Sigmoid colon (tissue), 7 donors: ENCODE results near the gene TLCD4. TPM values are rescaled to one million over a fixed set of nuclear protein-coding genes. Genes with fewer than 3 reads are reported as not detected.

Source experiments
- DNase-seq: peaks from one replicate; pipeline ENCODE4 v3.0.0-alpha.2; 2019
- H3K27ac ChIP-seq, 4 donors: fragments of 200-600 bp; sonication (generic); one replicate each; pipeline ENCODE4 v1.5.1; 2016 to 2019; ENCODE audit warnings: mild to moderate bottlenecking in 1 of 4
- H3K27me3 ChIP-seq, 3 donors: fragments of 200-600 bp; sonication (generic); one replicate each; pipeline ENCODE4 v1.5.1; 2019; ENCODE audit warnings: mild to moderate bottlenecking in 1 of 3
- H3K36me3 ChIP-seq, 4 donors: fragments of 200-600 bp; sonication (generic); one replicate each; pipeline ENCODE4 v1.5.1; 2016 to 2019
- H3K4me1 ChIP-seq, 4 donors: fragments of 200-600 bp; sonication (generic); one replicate each; pipeline ENCODE4 v1.5.1; 2017 to 2019
- H3K4me3 ChIP-seq, 4 donors: fragments of 200-600 bp; sonication (generic); one replicate each; pipeline ENCODE4 v1.5.1; 2017 to 2019; ENCODE audit warnings: mild to moderate bottlenecking in 2 of 4, moderate library complexity in 1 of 4
- H3K9me3 ChIP-seq, 4 donors: fragments of 200-600 bp in 3 of 4; sonication (generic) in 3 of 4; one replicate each; pipeline versions ENCODE4 v1.5.1 to v1.6.1; 2013 to 2019
- CTCF ChIP-seq, 4 experiments: fragments of 450-650 bp in 3 of 4; fragments of 200-600 bp in 1 of 4; IDR thresholded peaks; one replicate each; pipeline ENCODE4 v1.5.1; 2016 to 2019; ENCODE audit warnings: antibody characterized with exemption in 4 of 4, mild to moderate bottlenecking in 3 of 4, moderate library complexity in 2 of 4
- EP300 ChIP-seq, 4 donors: sonication (generic); formaldehyde crosslinking; IDR thresholded peaks; one replicate each; pipeline ENCODE4 v1.6.1; 2017; ENCODE audit warnings: antibody characterized with exemption in 4 of 4
- POLR2A ChIP-seq, 2 donors: fragments of 450-650 bp; IDR thresholded peaks; one replicate each; pipeline ENCODE4 v1.6.1; 2016; ENCODE audit warnings: antibody characterized with exemption in 2 of 2, mild to moderate bottlenecking in 2 of 2, moderate library complexity in 2 of 2
- POLR2AphosphoS5 ChIP-seq, 4 donors: sonication (generic); formaldehyde crosslinking; IDR thresholded peaks; one replicate each; pipeline ENCODE4 v1.6.1; 2017; ENCODE audit warnings: antibody characterized with exemption in 4 of 4
- WGBS, 2 donors: extraction: QIAGEN DNeasy Blood & Tissue Kit; methylation state at CpG; one replicate each; pipeline ENCODE4 v1.1.7; 2013; 5-methylcytosine and 5-hydroxymethylcytosine counted together
- intact Hi-C: fragments of 100-400 bp; cut with DNase I; formaldehyde crosslinking; loops from one replicate; pipeline ENCODE4 v1.15.1; 2023
- polyA plus RNA-seq, 3 donors: library from polyadenylated mRNA; stranded (reverse); fragments of 200-250 nt; gene quantifications; one replicate each; pipeline ENCODE4 v1.2.3, GENCODE V29; 2013
- total RNA-seq, 4 donors: library from RNA; depleted of rRNA; stranded (reverse); fragments of >200 nt; gene quantifications; one replicate each; pipeline ENCODE4 v1.1.0, GENCODE V29; 2016
- donor health status: healthy with polysubstance abuse.
- donor health status: Bipolar disorder and iron deficiency.
- donor health status: healthy.

TLCD4 gene
- 10 to 100 TPM; 11.1 to 29.1 (median 15.0) TPM for total RNA-seq
- 10 to 100 TPM; 10.5 to 13.6 (median 12.0) TPM for polyA plus RNA-seq

- Histone ChIP-seq H3K4me1 (peaks cover 0 to 22% (median 13%) of the 10 kb centered on the region in 4 donors), H3K27me3 (no peaks in the 10 kb centered on the region), H3K9me3 (no peaks in the 10 kb centered on the region), H3K4me3 (peak within 1 kb of the TSS; percentile 68 to 91 (median 88)), H3K36me3 (no peaks in the 10 kb centered on the region), H3K27ac (peak within 1 kb of the TSS; percentile 73 to 82 (median 80))
- 0 to 1% methylated on average over 108 of the region's 108 CpGs for WGBS, 2 donors
- DNase-seq: peak; percentile 78
- intact Hi-C loops: loop anchor here (1.0 to 5.0 kb wide), 4 partner anchors 33 to 117 kb away; partner anchors contain the start of genes ALG14 and RWDD3
- no peak for TF ChIP-seq CTCF (IDR thresholded peaks at IDR 0.05)
- peak in 2 of 4 donors; percentile 42 to 58 for TF ChIP-seq POLR2AphosphoS5 (IDR thresholded peaks at IDR 0.05)
Measured at GRCh38 chr1:95117207-95118066, at the start of gene TLCD4. TSS of gene TLCD4 (plus strand) at chr1:95117355. CDS start at chr1:95143902, 26,547 bp downstream.

GRCh38 chr1:95067568-95067967, 49.6 kb upstream of the TLCD4 start:
- intact Hi-C loops: no loop called here

DNA sequence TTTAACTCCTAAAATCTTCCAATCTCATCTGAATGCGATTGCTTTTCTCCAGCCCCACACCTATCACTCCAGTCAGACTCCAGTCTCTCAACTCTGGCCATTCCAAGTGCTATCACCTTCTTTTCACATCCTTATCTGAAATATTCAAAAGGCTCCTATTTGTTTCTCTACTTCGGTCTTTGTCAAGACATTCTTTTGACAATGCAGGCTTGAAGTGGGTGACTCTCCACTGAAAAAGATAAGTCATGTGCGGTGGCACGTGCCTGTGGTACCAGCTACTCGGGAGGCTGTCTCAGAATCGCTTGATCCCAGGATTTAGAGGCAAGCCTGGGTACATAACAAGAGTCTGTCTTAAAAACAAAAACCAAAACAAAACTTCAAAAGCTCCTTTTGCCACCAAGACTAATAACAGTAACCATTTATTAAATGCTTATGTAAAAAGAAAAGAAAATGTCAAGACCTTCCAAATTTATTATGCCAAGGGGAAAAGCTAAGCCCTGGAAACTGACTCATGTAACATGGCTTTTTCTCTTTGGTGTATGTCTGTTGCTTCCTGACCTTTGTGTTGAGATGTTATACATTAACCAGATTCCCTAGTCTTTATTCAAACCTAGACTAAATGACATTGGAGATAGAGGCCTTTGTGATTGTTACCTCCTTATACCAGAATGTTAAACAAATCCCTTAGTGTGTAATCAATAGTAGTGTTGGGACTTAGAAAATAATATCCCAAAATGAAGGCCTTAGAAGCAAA, 48.0 kb upstream of the TLCD4 start:
- Histone ChIP-seq H3K27ac (no peak overlapping the region), H3K4me3 (no peak overlapping the region), H3K9me3 (no peaks in the 10 kb centered on the region), H3K36me3 (peaks cover 0 to 12% (median 3%) of the 10 kb centered on the region in 4 donors), H3K4me1 (peaks cover 0 to 14% (median 10%) of the 10 kb centered on the region in 4 donors), H3K27me3 (no peaks in the 10 kb centered on the region)
- TF ChIP-seq CTCF (IDR thresholded peaks at IDR 0.05): no peak
- no peak for TF ChIP-seq POLR2A (IDR thresholded peaks at IDR 0.05)
- no peak for TF ChIP-seq EP300 (IDR thresholded peaks at IDR 0.05)
- no peak for TF ChIP-seq POLR2AphosphoS5 (IDR thresholded peaks at IDR 0.05)
- no peak for DNase-seq
- intact Hi-C loops: no loop called here
- 23 to 77% methylated on average over 6 of the region's 6 CpGs for WGBS, 2 donors

More at GRCh38 chr1:95067568-95067967, 49.6 kb upstream of the TLCD4 start:
- no peaks in the 10 kb centered on the region for H3K9me3 ChIP-seq
- 82 to 90% methylated on average over 5 of the region's 5 CpGs for WGBS, 2 donors
- H3K36me3 ChIP-seq: peaks cover 0 to 28% (median 7%) of the 10 kb centered on the region in 4 donors
- no peak overlapping the region for H3K27ac ChIP-seq
- TF ChIP-seq POLR2AphosphoS5 (IDR thresholded peaks at IDR 0.05) (no peak), EP300 (IDR thresholded peaks at IDR 0.05) (no peak), POLR2A (IDR thresholded peaks at IDR 0.05) (no peak), CTCF (IDR thresholded peaks at IDR 0.05) (no peak)
- H3K27me3 ChIP-seq: no peaks in the 10 kb centered on the region
- DNase-seq: no peak
- H3K4me1 ChIP-seq: peaks cover 0 to 8% (median 7%) of the 10 kb centered on the region in 4 donors
- H3K4me3 ChIP-seq: no peak overlapping the region

GRCh38 chr1:95069710-95070093, 47.5 kb upstream of the TLCD4 start:
- no peak for DNase-seq

More at GRCh38 chr1:95069710-95070093, 47.5 kb upstream of the TLCD4 start:
- intact Hi-C loops: no loop called here
- Histone ChIP-seq H3K36me3 (peaks cover 0 to 7% (median 0%) of the 10 kb centered on the region in 4 donors), H3K9me3 (no peaks in the 10 kb centered on the region), H3K27me3 (no peaks in the 10 kb centered on the region), H3K4me1 (peaks cover 0 to 14% (median 10%) of the 10 kb centered on the region in 4 donors), H3K27ac (no peak overlapping the region), H3K4me3 (no peak overlapping the region)
- 26 to 73% methylated on average over 5 of the region's 5 CpGs for WGBS, 2 donors
- TF ChIP-seq POLR2AphosphoS5 (IDR thresholded peaks at IDR 0.05) (no peak), CTCF (IDR thresholded peaks at IDR 0.05) (no peak), EP300 (IDR thresholded peaks at IDR 0.05) (no peak), POLR2A (IDR thresholded peaks at IDR 0.05) (no peak)
